Cerebellar cortex (tissue), 1 donor: ENCODE results near the gene SLC6A20.

Source experiments
- DNase-seq: peaks from one replicate; pipeline ENCODE4 v3.0.0-alpha.2; 2015; ENCODE audit warnings: low spot score

The SLC6A20 gene

GRCh38 chr3:45795882-45796765, at the start of gene SLC6A20:
Gene SLC6A20, minus strand, starts transcription at chr3:45796536. Its CDS starts 117 bp downstream, at chr3:45796419.
- no peak for DNase-seq

- no peak for DNase-seq
These were observed 48.3 kb upstream of the SLC6A20 start for GRCh38 chr3:45844616-45845015.

DNA sequence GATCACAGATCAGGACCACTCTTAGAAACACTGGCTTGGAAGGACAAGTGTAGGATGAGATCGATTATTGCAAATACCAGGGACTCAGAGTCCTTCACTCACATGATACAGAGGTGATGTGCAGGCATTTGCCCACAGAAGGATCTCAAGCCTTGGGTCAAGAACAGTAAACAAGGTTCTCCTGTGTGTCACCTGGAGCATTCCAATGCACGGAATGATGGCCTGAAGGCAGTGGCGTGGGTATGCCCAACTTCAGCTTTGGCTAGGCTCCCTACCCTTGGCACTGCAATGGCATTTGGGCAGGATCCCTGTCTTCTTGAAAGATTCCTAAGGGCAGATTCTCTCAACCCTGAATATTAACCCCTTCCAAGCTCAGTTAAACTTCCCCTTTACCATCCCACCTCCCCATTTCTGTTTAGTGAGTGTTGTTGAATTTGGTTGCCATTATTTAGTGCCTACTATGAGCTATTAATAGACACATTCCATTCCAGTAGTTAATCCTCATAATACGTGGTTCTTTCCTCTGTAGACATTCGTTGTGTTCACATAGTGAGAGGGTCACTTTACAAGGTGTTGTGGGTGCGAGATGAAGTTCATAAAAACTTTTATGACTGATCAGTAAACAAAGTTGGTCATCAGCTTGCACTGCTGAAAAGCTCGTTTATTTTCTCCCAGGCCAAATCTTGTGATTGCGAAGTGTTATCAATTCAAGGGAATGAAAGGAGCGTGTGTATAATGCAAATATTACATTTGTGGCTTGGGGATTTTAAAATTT, 46.7 kb upstream of the SLC6A20 start:
- no peak for DNase-seq

DNA sequence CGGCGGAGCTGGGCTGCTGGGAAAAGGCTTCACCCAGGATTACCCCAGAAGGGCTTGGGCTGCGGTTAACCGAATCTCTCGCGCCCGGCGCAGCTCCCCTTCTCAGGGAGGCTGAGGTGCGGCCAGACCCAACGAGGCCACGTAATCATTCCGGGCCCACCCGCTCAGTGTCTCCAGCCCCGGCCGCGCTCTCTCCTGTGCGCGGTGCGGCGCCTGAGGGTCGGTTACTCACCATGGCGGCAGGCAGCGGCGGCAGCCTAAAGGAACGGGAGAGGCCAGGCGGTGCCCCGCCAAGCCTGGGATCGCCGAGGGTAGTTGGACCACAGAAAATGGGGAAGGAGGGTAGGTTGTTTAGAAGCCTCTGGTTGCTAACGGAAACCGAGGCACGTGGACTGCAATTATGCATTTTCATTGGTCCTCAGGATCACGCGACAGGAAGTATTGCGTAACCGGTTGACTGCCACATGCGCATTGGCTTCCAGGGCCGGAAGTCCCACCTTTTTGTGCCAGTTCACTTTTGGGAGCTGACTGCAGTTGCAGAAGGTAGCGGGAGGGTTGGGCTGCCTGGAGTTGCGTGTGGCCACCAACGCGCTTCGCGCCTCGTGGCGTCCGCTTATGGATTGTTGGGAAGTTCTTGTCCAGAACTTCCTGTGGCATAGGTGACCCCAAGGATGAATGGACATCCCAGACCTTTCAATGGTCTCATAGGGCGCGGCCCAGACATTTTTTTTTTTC, 45.6 kb upstream of the SLC6A20 start, which contains the start of gene LZTFL1:
TSS of gene LZTFL1 (minus strand) at position 363 of the 735 bp plus-strand sequence. CDS start at position 235, 128 bp downstream.
- DNase-seq, result peak; percentile 98

- peak; percentile 17 for DNase-seq
These were observed 45.1 kb upstream of the SLC6A20 start for GRCh38 chr3:45841420-45841756.

DNA sequence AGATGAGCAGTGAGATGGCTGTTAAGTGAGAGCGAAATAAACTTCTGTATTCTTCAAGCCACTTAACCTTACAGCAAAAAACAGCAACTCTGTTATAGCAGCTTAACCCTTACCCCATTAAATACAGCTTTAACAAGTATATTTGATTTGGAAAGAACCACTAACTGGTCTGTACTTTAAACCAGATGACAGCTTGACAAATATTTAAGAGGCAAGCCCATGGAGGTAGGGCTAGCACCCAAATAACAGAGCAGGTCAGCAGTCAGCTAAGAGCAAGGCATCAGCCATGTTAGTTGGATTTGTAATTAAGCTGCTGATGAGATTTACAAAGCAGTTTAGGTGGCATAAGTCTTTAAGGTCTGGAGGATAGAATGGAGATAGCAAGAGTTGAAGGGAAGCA, 42.1 kb upstream of the SLC6A20 start:
- DNase-seq, result no peak

- DNase-seq, result peak; percentile 16
These were observed 36.4 kb upstream of the SLC6A20 start for GRCh38 chr3:45832699-45833098.

- no peak for DNase-seq
These were observed 33.8 kb upstream of the SLC6A20 start for GRCh38 chr3:45830121-45830520.

GRCh38 chr3:45826908-45827307, 30.6 kb upstream of the SLC6A20 start:
- DNase-seq, result no peak

- no peak for DNase-seq
These were observed 30.0 kb upstream of the SLC6A20 start for GRCh38 chr3:45826321-45826720.

GRCh38 chr3:45821127-45821526, 24.8 kb upstream of the SLC6A20 start:
- DNase-seq, result no peak

DNA sequence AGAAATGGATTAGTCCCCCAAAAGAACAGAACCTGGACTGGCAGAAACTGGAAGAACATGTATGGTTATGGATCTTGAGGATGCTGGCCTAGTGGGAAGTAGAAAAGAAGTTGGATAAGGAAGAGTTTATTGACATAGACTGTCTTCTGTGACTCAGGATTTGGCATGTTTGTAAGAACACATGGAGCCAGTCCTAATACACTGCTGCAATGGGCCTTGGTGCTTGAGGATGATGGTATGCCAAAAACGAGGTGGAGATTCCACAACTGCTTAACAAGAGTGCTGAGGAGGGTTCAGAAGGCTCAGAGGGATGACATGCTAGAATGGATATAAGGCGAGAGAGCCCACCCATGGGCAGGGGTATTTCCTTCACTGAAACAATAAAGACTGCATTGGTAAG, 23.2 kb upstream of the SLC6A20 start:
- no peak for DNase-seq

DNA sequence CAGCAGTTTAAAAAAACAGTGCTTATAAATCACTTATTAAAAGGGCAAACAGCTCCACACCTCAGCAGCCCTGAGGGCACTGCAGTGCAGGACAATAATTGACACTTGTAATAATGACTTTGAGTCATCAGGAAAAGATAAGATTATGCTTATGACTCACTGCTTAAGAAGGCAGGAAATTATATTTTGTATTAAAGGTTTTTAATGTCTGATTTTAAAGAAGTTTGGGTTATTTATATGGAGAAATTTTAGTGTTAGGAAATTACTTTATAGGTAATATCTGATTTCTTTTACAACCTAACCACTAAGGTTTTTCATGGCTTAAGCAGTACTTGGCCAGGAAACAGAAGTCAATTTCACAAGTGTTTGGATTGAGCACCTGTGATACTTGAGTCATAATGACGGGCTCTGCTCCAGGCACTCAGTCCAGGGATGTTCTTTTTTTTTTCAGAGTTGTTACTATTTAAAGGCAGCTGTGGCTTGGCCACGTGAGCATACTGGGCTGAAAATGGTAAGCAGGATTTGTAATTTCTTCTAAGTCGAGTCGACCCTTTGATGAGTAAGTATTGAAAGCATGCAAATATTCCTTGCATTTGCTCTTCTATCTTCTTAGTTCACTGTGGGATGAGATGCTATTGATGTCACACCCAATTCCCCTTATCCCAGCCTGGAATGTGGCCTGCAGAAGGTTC, 21.6 kb upstream of the SLC6A20 start:
- no peak for DNase-seq

DNA sequence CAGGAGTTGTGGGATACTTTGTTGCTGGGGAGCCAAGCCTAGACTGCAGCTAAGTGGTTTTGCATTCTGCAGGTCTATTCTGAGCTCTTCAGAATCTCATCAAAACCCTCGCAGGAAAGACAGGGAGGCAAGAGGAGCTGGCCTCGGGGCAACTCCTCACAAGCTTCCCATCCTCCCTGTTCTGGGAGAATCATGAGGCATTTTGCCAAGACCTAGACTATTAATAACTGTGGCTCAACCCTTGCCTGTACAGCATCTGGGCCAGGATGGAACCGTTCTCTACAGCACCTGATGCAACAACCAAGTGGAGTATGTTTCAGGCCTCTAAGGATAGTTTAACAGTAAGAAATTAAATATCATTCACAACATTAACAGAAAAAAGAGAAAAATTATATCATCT, 20.2 kb upstream of the SLC6A20 start:
- DNase-seq, result peak; percentile 25

- DNase-seq, result no peak
These were observed 18.0 kb upstream of the SLC6A20 start for GRCh38 chr3:45814322-45814721.

DNA sequence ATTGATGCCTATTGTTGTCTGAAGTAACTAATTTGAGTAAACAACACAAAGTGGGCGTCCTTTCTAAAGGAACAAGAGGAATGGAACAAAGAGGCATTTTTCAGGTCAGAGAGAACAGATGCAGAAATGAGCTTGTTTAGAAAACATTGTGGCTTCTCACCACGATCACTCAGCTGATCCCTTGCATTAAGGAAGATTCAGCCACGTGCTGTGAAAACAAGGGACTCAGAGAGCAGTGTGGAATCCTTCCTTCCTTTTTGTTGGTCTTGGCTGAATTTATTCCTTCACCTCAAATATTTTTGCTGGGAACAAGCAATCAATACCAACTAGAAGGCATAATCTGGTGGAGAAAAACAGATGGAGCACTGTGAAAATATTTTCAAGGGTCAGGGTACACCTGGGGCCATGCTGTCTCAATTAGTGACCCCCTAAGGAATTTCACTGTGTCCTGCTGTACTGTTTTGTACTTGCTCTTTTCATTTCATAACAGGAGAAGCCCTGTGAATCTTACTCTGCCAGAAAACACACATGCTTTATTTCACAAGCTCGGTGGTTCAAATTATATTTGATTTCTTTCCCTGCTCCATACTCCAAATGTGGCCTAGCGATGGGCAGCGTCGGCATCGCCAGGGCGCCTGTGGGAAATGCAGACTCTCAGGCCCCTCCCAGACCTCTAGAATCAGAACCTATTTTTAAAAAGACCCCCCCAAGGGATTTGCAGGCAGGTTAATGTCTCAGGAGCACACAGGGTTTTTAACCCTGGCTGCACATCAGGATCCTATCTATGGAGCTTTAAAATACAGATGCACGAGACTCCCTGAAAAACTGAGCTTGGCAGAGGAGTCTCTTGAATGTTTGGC, 11.6 kb upstream of the SLC6A20 start:
- DNase-seq, result peak; percentile 24

DNA sequence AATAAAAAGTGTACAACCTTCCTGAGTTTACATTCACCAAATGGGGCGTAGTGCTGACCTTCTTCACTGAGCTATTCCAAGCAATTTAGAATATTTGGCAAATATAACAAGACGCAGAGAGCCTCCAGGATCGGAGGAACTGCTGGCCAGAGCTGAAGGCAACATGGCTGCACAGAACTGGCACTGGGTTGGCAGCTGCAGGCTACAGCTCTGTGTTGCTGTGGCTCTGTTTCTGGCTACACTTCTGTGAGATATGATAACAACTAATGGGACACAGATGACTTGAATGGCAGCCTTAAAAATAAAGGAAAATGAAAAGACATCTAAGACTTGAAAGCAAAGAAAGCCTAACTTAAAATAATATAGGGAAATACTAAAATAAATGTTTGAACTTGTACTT, 10.8 kb upstream of the SLC6A20 start:
- no peak for DNase-seq

GRCh38 chr3:45806072-45806471, 9.7 kb upstream of the SLC6A20 start:
- no peak for DNase-seq

GRCh38 chr3:45803252-45803935, 7.1 kb upstream of the SLC6A20 start:
- DNase-seq, result no peak

GRCh38 chr3:45802146-45802545, 5.8 kb upstream of the SLC6A20 start:
- no peak for DNase-seq
